SIG-M5 (cell line): ENCODE results near the gene NDFIP1.

Source experiments
- DNase-seq: peaks from one replicate; lab custom pipeline; 2025; lab: John Stamatoyannopoulos, UW

The NDFIP1 gene

DNA sequence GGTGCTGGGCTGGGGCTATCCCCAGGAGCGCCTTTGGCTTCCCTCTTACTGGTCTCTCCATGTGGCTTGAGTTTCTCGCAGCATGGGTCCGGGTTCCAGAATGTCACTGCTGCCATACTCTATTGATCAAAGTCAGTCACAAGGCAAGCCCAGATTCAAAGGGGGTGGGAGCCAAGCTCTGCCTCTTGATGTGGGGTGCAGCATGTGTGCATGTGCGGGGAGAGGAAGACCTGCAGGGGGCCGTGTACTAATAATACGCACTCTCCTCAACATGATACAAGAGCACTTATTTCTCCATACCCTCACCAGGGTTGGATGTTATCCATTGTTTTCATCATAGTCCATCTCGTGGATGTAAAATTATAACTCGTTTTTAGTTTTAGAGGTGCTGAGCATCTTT, 81.2 kb downstream of the NDFIP1 start:
- no peak for DNase-seq

DNA sequence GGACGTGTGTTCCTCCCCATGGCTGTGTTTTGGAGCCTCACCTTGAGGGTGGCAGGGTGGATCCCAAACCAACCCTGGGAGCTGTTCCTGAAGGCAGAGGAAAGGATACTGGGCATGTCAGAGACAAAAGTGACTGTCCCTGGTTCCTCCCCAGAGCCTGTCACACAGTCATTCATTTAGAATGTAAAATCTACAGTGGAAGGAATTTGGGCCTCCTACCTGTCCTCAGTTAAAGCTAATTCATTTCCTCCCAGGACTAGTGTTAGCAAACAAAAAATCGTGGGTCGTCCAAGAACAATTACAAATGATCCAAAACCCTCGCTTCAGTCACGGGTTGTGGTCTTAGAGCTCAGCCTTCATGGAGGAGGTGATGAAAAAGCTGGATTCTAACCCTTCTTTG, 83.2 kb downstream of the NDFIP1 start:
- no peak for DNase-seq

DNA sequence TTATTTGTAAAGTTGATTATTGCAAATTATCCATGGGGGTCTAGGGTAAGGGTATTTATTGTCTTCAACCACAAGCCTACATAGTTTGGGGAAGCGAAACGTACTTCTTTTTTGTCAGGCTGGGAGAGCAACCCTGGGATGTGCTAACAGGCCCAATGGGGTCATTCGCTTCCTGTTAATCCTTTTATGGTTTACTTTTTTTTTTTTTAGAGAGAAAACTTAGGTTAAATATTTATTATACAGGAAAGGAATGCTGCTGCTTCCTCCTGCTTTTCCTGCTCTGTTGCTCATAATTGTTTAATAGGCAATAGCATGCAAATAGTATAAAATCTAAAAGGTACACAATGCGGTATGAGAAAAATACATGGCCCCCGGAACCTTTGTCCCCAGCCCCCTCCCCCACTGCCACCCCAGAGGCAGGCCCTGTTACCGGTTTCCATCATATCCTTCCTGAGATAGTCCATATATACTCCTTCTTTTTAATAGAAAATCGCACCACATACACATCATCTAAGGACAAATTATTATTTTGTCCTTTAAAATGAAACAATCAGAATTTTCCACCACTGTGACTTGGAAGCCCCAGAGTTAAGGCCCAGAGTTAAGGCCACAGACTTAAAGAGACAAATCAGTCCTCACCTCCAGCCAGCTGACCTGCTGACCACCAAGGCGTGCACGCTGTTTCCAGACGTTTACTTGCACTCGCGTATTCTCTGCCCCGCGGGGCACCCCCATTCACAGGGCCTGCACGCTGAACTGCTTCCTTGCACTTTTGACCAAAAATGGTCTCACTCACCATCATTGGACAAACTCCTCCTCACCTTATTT, 83.9 kb downstream of the NDFIP1 start:
- no peak for DNase-seq

DNA sequence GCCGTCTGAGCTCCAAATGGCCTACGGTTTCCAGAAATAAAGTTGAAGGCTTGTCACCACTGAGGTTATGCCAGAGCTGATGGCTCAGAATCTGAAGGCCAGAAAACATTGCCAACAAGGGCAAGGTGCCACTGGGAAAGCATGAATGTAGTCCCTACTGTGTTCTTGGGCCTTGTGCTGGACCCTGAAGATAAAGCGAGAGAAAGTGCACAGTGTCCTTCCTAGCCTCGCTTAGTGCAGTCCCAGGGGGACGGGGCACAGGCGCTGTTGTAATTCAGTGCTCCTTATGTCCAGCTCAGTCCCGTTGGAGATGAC, 84.5 kb downstream of the NDFIP1 start:
- no peak for DNase-seq

DNA sequence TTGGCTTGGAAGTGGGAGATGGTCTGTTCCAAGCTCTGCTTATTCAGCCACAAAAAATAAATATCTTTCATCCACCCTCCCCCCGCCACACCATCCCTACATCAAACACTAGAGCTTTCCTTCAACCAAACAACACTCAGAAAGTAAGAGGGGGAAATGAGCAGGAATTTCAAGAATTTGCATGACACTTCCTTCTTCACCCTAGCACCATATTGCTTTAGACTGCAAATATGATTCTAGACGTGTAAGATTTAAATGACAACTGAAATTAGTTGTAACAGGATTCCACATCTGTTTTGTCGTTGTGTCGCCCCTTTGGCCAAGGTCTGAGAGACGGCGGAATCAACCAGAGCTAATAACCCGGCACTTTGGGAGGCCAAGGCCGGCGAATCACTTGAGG, 88.5 kb downstream of the NDFIP1 start:
- no peak for DNase-seq

DNA sequence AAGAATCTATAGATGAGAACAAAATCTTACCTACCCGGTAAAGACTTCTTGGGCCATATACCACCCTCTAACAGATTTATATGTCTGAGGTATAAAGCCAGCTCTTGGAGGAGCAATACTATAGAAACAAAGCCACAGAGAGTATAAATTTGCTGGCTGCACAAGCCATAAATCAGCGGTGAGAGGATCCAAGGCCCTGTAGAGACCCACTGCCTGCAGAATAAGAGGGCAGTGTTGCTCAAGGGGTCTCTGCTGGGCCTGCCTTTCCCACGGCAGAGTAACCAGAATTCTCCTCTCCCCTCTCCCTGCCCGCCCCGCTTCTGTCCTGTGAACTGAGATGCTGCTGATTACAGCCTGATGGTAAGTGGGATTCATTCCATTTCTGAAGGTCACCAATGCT, 89.2 kb downstream of the NDFIP1 start:
- DNase-seq: no peak

DNA sequence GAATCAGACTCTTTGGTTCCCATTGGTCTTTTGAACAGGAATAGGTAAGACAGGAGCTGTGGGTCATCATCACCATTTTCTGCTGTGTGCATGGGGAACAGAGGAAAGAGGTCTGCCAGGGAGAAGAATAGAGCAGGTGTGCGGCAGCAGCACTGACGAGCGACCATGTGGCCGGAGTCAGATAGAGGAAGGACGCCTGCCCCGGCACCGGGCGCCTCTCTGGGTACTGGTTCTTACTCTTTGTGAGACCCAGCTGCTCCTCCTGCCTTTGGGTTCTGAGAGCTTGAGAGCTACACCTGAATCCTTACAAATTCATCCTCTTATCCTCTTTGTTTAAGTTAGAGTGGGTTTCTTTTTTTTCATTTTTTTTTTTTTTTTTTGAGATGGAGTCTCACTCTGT, 90.8 kb downstream of the NDFIP1 start:
- no peak for DNase-seq

DNA sequence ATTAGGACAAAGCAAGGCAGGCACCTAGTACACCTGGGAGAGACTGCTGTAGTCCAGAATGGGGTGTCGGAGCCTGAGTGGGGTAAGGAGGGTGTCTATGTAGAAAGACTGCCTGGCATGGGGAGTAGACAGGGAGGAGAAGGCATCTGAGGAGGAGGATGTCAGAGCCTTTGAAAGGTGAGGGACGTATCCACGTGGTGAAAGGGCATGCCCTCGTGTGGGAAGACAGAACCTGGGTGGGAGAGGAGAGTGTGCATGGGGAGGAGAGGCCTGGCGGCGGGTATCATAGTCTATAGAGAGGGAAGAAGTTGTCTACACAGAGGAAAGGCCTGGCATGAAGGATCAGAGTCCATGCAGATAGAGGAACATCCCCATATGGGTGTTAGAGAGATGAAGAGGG, 91.8 kb downstream of the NDFIP1 start:
- no peak for DNase-seq

DNA sequence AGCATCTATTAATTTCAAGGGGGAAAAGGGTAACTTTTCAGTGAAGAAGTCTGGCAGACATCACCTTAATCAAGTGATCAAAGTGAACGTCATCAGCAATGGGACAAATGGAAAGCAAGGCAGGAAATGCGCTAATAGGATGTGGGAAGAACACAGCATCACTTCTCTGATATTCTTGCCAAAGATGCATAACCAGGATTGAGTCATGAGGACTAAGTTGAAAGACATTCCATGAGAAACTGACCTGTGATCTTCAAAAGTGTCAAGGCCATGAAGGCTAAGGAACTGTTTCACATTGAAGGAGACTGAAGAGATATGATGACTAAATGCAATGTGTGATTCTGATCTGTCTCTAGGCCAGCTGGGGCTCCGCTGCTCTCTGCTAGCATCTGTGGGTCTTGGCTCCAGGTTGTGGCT, 92.9 kb downstream of the NDFIP1 start:
- DNase-seq: no peak

DNA sequence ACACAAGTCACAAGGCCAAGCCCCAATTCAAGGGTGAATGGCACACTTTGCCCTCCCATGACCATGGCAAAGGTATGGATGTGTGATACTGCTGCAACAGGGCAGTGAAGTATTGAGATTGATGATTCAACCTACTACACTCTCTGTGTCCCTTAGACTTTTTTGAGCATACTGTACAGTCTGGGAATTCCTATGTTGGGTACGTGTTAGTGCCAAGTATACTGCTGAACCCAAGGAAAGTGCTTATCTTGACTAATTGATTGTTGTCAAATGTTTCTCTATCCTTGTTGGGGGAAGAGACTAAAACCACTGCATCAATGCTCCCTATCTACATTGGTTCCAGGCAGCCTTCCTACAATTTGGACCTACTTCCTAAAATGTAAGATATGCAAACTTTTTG, 93.7 kb downstream of the NDFIP1 start:
- DNase-seq: no peak
